Measurements from ENCODE around the gene FHIT. TPM values are rescaled to one million over a fixed set of nuclear protein-coding genes. Genes with fewer than 3 reads are reported as not detected.

The FHIT gene
- total and polyA plus RNA-seq, 2 experiments from 2014 or later: 9.7 to 16.2 TPM

GRCh38 chr3:60756241-60757030 lies 494.8 kb downstream of the FHIT start:
- H3K4me1 ChIP-seq (ENCODE audit: insufficient read depth): no peaks in the 10 kb centered on the region
- H3K4me2 ChIP-seq: no peak overlapping the region
- H3K36me3 ChIP-seq (replicated peaks; ENCODE audit: insufficient read depth, low read depth): no peaks in the 10 kb centered on the region
- no peak overlapping the region for H3K4me3 ChIP-seq
- no peaks in the 10 kb centered on the region for H3K9me2 ChIP-seq (replicated peaks; ENCODE audit: insufficient read depth)
- DNase-seq (ENCODE audit: low spot score): no peak
- no peaks in the 10 kb centered on the region for H3K79me2 ChIP-seq
- no peaks in the 10 kb centered on the region for H3K27me3 ChIP-seq
- WGBS (ENCODE audit: low lambda C conversion rate, missing lambda C conversion rate): 49% methylated on average over 7 of the region's 7 CpGs
- no peaks in the 10 kb centered on the region for H3K9me3 ChIP-seq (ENCODE audit: low read depth)
- no peak for TF ChIP-seq EZH2phosphoT487 (IDR thresholded peaks at IDR 0.05; ENCODE audit: low read depth, severe bottlenecking, unreplicated experiment)
- no peak for TF ChIP-seq CTCF (IDR thresholded peaks at IDR 0.05; ENCODE audit: poor library complexity)
- TF ChIP-seq EZH2 (IDR thresholded peaks at IDR 0.05; ENCODE audit: borderline replicate concordance): no peak
- no peak overlapping the region for H3K27ac ChIP-seq
- H2AFZ ChIP-seq: no peak overlapping the region
- H4K20me1 ChIP-seq (ENCODE audit: insufficient read depth, poor library complexity, severe bottlenecking): no peaks in the 10 kb centered on the region

DNA sequence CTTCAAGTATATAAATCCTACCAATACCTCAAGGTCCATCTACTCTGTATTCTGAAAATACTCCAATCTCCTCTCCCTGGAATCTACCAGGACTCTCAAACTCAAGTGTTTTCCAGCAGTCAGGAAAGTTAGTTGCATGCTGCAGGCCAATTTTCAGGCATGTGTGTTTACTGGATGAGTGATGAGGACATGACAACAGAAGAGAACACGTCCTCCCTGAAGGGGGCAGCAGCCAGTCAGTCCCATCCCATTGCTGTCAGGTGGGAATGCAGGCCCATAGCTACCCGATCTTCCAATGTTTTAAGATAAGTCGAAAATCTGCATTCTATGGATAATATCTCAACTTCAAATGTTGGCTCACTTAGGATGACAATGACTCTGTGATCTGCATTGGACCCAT lies 496.2 kb downstream of the FHIT start:
- Histone ChIP-seq H3K4me3 (no peak overlapping the region), H2AFZ (no peak overlapping the region), H3K4me1 (ENCODE audit: insufficient read depth) (no peaks in the 10 kb centered on the region), H3K79me2 (no peaks in the 10 kb centered on the region), H3K9me3 (ENCODE audit: low read depth) (no peaks in the 10 kb centered on the region), H3K4me2 (no peak overlapping the region), H3K9me2 (replicated peaks; ENCODE audit: insufficient read depth) (no peaks in the 10 kb centered on the region), H3K36me3 (replicated peaks; ENCODE audit: insufficient read depth, low read depth) (no peaks in the 10 kb centered on the region), H3K27me3 (no peaks in the 10 kb centered on the region), H3K27ac (no peak overlapping the region), H4K20me1 (ENCODE audit: insufficient read depth, poor library complexity, severe bottlenecking) (no peaks in the 10 kb centered on the region)
- no peak for DNase-seq (ENCODE audit: low spot score)
- WGBS (ENCODE audit: low lambda C conversion rate, missing lambda C conversion rate): 39% methylated on average over 3 of the region's 3 CpGs
- TF ChIP-seq CTCF (IDR thresholded peaks at IDR 0.05; ENCODE audit: poor library complexity) (no peak), EZH2 (IDR thresholded peaks at IDR 0.05; ENCODE audit: borderline replicate concordance) (no peak), EZH2phosphoT487 (IDR thresholded peaks at IDR 0.05; ENCODE audit: low read depth, severe bottlenecking, unreplicated experiment) (no peak)

GRCh38 chr3:60754617-60755016 lies 496.6 kb downstream of the FHIT start:
- TF ChIP-seq EZH2phosphoT487 (IDR thresholded peaks at IDR 0.05; ENCODE audit: low read depth, severe bottlenecking, unreplicated experiment) (no peak), CTCF (IDR thresholded peaks at IDR 0.05; ENCODE audit: poor library complexity) (no peak), EZH2 (IDR thresholded peaks at IDR 0.05; ENCODE audit: borderline replicate concordance) (no peak)
- Histone ChIP-seq H3K9me2 (replicated peaks; ENCODE audit: insufficient read depth) (no peaks in the 10 kb centered on the region), H3K27ac (no peak overlapping the region), H2AFZ (no peak overlapping the region), H3K27me3 (no peaks in the 10 kb centered on the region), H3K36me3 (replicated peaks; ENCODE audit: insufficient read depth, low read depth) (no peaks in the 10 kb centered on the region), H3K4me3 (no peak overlapping the region), H3K79me2 (no peaks in the 10 kb centered on the region), H3K4me1 (ENCODE audit: insufficient read depth) (no peaks in the 10 kb centered on the region), H4K20me1 (ENCODE audit: insufficient read depth, poor library complexity, severe bottlenecking) (no peaks in the 10 kb centered on the region), H3K9me3 (ENCODE audit: low read depth) (no peaks in the 10 kb centered on the region), H3K4me2 (no peak overlapping the region)
- 100% methylated on average over 1 of the region's 1 CpG for WGBS (ENCODE audit: low lambda C conversion rate, missing lambda C conversion rate)
- no peak for DNase-seq (ENCODE audit: low spot score)

Measured in hepatocyte (in vitro differentiated cells).